HG03378 (cell line): ENCODE results near the gene KIF5C.

Source experiments
- ATAC-seq: cut with Tn5 transposase; IDR thresholded peaks from one replicate; pipeline ENCODE4 v1.9.1; 2021; ENCODE audit warnings: mild to moderate bottlenecking, moderate library complexity; ENCODE audit not compliant: unreplicated experiment

Gene KIF5C

DNA sequence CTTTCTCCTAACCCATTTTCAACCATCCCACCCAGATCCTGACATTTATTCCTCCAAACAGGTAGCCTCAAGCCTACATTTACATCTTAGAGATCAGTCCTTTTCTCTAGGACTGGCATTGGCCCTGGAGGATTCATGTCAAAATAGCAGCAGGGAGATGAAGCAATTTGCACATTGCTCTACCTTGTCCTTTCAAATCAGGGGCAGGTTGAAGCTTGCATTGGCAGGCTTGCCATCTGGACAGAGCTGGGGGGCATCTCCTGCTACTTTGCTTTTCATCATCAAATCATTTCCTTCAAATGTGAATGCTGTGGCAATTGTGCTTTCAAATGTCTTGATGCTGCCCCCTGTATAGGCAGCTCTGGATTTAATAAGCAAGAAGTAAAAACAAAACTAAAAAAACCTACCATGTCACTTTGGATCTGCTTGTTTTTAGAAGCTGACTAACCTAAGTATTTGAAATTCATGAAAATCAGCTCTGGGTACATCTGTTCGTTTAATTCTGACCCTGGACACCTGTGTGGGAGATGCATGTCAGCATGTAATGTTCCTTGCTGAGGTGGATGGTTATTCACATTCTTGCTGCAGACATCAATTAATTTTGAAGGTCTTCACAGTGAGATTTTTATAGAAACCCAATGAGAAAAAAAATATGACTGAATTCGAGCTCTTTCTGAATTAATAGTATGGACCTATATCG is 47.9 kb downstream of the KIF5C start:
- no peak for ATAC-seq

DNA sequence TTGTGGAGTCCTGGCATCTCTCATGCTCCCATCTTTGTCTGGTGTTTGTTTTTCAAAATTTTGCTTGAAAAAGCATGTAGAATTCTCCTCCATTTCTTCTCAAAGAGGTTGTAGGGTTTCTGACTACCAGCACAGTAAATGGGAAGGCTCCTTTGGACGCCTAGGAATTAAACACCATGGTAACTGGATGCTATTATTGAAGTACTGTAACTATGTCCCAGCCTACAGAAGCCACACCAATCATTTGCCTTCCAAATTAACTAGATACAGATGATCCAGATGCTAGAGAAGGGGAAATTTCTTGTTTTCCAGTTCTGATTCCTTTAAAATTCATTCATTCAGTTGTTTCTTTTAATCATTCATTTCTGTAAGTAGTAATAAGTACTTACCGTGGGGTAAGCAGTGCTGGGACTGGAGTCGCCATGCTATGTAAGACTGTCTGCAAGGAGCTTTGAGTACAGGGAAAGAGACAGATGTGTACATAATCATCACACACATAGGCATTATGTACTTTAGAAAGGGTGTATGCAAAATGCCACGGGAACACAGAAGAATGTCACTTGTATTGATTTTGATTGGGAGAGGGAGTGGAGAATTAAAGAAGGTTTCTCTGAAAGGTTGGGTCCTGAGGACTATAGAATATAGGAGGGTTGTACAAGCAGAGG is 49.6 kb downstream of the KIF5C start:
- ATAC-seq, result no peak

DNA sequence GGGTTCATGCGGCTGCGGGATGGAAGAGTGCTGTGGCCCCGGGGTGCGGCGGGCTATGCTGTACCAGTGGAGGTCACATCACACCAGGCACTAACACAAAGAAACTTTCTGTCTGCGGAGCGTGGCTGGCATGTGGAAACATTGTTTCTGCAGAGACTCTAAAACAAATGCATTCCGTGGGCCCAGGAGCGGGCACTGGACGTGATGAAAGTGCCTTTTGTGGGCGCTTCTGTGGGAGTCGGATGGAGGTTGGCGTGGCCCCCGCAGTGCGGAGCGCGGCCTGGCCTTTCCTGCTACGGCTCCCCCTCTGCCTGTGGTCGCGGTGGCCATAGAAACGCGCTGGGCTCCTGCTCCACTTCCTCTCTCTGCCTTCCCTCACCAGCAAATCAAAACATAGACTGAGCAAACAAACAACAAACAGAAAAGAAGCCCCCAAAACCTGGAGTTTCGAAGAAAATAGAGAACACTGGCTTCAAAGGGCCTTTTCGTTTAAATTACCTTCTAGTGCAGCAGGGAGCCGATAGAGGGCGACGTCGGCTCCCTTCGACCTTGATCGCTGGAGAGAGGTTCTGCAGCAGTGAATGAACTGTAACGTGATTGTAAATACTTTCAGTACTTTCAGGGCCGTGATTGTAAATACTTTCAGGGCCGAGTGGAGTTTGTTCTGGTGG is 51.4 kb downstream of the KIF5C start:
- peak; percentile 61 for ATAC-seq

DNA sequence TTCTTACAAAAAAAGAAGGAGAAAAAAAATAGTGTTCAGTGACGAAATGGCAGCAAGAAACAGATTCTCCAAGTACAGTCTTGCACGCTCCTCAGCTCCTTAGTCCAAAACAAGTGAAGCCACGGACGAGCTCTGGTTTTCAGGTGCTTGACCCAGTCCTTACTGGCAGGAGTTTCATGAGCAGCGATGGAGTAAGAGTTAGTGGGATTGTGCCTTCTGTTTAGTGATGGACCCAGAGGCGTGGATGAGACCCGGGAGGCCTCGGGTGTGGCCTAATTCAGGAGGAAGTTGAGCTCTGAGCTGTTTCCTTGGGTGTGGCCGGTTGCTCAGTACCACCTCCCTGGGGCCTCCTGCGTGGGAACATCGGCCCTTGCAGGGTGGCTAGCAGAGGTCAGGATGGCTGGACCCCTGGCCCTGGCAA is 52.0 kb downstream of the KIF5C start:
- ATAC-seq, result peak; percentile 41

GRCh38 chr2:148928395-148928794 is 53.4 kb downstream of the KIF5C start:
- ATAC-seq, result no peak

- ATAC-seq, result no peak
Measured at GRCh38 chr2:148930046-148930775, 55.2 kb downstream of the KIF5C start.

- no peak for ATAC-seq
Measured at GRCh38 chr2:148932536-148932935, 57.5 kb downstream of the KIF5C start.

- no peak for ATAC-seq
Measured at GRCh38 chr2:148933456-148933855, 58.4 kb downstream of the KIF5C start.

GRCh38 chr2:148935791-148936190 is 60.8 kb downstream of the KIF5C start:
- ATAC-seq, result no peak

GRCh38 chr2:148936857-148937450 is 61.9 kb downstream of the KIF5C start:
- ATAC-seq, result no peak

DNA sequence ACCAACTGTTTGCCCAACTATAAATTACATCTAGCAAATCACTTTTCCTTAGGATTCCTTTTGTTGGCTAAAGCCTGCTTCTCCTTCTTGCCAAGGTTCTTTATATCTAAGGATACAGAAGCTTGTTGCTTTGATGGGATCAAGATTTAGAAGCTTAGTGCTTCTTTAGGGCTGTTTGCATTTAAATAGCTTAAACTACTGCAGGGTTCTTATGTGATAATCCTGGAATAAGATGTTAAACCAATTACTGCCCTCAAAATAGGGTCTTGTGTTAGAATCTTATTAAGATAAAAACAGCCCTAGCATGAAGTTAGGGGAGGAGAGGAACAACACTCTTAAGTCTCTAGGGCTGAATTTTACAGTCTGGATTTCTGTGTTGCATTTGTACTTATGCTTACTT is 64.2 kb downstream of the KIF5C start:
- ATAC-seq, result no peak

GRCh38 chr2:148943097-148943496 is 68.1 kb downstream of the KIF5C start:
- no peak for ATAC-seq

DNA sequence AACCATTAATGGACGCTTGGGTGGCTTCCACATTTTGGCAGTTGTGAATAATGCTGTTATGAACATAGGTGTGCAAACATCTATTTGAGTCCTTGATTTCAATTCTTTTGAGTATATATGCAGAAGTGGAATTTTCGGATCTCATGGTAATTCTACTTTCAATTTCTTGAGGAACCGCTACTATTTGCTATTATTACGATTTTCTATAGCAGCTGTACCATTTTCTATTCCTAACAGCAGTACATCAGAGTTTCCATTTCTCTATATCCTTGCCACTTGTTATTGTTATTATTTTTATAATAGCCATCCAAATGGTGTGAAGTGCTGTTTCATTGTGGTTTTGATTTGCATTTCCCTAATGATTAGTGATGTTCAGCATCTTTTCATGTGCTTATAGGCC is 69.5 kb downstream of the KIF5C start:
- no peak for ATAC-seq

DNA sequence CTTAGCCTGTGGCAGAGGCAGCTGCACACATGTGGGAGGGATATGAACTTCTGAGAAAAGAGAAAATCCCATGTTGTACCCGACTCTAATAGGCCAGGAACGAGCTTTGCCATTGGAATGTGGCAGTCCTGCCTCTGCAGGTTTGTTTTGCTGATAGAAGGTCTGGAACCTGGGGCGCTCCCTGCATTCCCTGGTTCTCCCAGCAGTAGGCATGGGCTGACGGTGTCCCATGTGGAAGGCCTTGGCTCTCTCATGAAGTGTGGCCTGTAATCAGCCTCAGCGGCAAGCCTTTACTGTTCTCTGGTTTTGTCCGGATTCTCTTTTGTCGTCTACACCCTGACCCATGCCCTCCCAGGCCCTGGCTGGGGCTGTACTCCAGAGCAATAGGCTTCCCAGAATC is 72.3 kb downstream of the KIF5C start:
- no peak for ATAC-seq

DNA sequence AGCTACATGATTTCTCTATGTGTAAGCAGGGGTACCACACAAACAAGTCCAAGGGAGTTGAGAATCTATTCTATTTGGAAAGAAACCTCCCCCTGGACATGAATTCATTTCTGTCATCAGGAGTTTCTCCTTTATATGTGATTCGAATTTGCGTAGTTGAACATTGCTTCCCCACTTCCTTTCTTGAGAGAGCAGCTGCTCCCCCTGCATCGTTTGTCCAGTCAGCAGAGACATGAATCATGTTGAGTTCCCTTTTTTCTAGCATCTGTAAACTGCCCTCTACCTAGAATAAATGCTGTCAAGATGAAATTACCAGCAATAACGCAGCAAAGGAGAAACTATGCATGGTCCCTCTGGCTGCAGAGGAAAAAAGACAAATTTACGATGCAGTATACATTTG is 73.8 kb downstream of the KIF5C start:
- ATAC-seq, result no peak

GRCh38 chr2:148949348-148949747 is 74.3 kb downstream of the KIF5C start:
- ATAC-seq, result no peak

DNA sequence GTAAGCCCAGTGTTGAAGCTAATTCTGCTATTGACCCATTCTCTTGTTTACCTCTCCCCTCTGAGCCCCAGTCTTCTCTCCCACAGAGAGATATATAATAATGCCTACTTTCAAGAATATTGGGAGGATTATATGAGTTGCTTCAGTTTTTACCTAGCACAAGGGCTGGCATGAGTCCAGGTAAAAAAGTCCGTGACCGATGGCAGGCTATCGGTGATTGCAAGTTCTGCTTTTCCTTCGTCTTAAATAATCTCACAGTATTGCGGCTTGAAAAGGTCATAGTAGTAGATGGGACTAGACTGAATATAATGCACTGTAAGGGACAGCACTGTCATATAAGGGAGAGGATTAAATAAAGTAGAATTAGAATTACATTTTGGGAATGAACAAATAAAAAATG is 77.6 kb downstream of the KIF5C start:
- no peak for ATAC-seq

GRCh38 chr2:148953426-148953825 is 78.4 kb downstream of the KIF5C start:
- no peak for ATAC-seq

GRCh38 chr2:148954536-148954935 is 79.5 kb downstream of the KIF5C start:
- no peak for ATAC-seq

- no peak for ATAC-seq
Measured at GRCh38 chr2:148955798-148956197, 80.8 kb downstream of the KIF5C start.

- no peak for ATAC-seq
Measured at GRCh38 chr2:148957023-148957422, 82.0 kb downstream of the KIF5C start.
